Stimulated activated CD4-positive, alpha-beta T cell treated with anti-CD3 and anti-CD28 coated beads, Interleukin-2, amount 100 ng/mL, for 48 hours (primary cell): ENCODE measurements around the gene DEGS2.

Experiments
- DNase-seq, 2 donors: peaks; one replicate each; pipeline ENCODE4 v3.0.0-alpha.2; 2020

Gene DEGS2

GRCh38 chr14:100130521-100130920 lies 28.9 kb downstream of the DEGS2 start:
- no peak for DNase-seq

GRCh38 chr14:100129161-100129589 lies 30.3 kb downstream of the DEGS2 start:
- DNase-seq = no peak

- DNase-seq = no peak
These were observed 30.8 kb downstream of the DEGS2 start for GRCh38 chr14:100128688-100129087.

- DNase-seq = no peak
These were observed 31.5 kb downstream of the DEGS2 start for GRCh38 chr14:100127853-100128455.

- DNase-seq = no peak
These were observed 33.0 kb downstream of the DEGS2 start for GRCh38 chr14:100126401-100126800.

- DNase-seq = no peak
These were observed 34.8 kb downstream of the DEGS2 start for GRCh38 chr14:100124551-100125088.

- no peak for DNase-seq
These were observed 35.8 kb downstream of the DEGS2 start for GRCh38 chr14:100123618-100124017.

GRCh38 chr14:100122481-100123223 lies 36.8 kb downstream of the DEGS2 start:
- DNase-seq = no peak

GRCh38 chr14:100121643-100122480 lies 37.6 kb downstream of the DEGS2 start:
- DNase-seq = no peak

GRCh38 chr14:100120522-100121269 lies 38.7 kb downstream of the DEGS2 start:
- no peak for DNase-seq

- no peak for DNase-seq
These were observed 40.2 kb downstream of the DEGS2 start for GRCh38 chr14:100119251-100119650.

- DNase-seq = no peak
These were observed 40.9 kb downstream of the DEGS2 start for GRCh38 chr14:100118396-100119011.

- DNase-seq = no peak
These were observed 41.6 kb downstream of the DEGS2 start for GRCh38 chr14:100117633-100118395.

GRCh38 chr14:100117026-100117425 lies 42.4 kb downstream of the DEGS2 start:
- DNase-seq = no peak

GRCh38 chr14:100116134-100116533 lies 43.3 kb downstream of the DEGS2 start:
- no peak for DNase-seq

GRCh38 chr14:100115726-100116125 lies 43.7 kb downstream of the DEGS2 start:
- DNase-seq = no peak

- no peak for DNase-seq
These were observed 44.2 kb downstream of the DEGS2 start for GRCh38 chr14:100115236-100115635.

GRCh38 chr14:100114109-100114765 lies 45.2 kb downstream of the DEGS2 start:
- DNase-seq = no peak

GRCh38 chr14:100111931-100112704 lies 47.3 kb downstream of the DEGS2 start:
- DNase-seq = no peak

GRCh38 chr14:100110816-100111215 lies 48.6 kb downstream of the DEGS2 start:
- no peak for DNase-seq
